ENCODE results near the gene DLST.

GRCh38 chr14:74940956-74941565, 59.3 kb downstream of the DLST start:
- TF ChIP-seq, protein P1, sequence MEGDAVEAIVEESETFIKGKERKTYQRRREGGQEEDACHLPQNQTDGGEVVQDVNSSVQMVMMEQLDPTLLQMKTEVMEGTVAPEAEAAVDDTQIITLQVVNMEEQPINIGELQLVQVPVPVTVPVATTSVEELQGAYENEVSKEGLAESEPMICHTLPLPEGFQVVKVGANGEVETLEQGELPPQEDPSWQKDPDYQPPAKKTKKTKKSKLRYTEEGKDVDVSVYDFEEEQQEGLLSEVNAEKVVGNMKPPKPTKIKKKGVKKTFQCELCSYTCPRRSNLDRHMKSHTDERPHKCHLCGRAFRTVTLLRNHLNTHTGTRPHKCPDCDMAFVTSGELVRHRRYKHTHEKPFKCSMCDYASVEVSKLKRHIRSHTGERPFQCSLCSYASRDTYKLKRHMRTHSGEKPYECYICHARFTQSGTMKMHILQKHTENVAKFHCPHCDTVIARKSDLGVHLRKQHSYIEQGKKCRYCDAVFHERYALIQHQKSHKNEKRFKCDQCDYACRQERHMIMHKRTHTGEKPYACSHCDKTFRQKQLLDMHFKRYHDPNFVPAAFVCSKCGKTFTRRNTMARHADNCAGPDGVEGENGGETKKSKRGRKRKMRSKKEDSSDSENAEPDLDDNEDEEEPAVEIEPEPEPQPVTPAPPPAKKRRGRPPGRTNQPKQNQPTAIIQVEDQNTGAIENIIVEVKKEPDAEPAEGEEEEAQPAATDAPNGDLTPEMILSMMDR (IDR thresholded peaks at IDR 0.05), result no peak
- no peak for TF ChIP-seq EP300 (IDR thresholded peaks at IDR 0.05)
- no peak for TF ChIP-seq POLR2A (IDR thresholded peaks at IDR 0.05)

All from sigmoid colon (tissue), 4 donors.